Measurements from ENCODE around the gene OR10C1.
A peak's percentile ranks its signal among the peaks of the same experiment; 100 is the strongest.

Gene OR10C1

DNA sequence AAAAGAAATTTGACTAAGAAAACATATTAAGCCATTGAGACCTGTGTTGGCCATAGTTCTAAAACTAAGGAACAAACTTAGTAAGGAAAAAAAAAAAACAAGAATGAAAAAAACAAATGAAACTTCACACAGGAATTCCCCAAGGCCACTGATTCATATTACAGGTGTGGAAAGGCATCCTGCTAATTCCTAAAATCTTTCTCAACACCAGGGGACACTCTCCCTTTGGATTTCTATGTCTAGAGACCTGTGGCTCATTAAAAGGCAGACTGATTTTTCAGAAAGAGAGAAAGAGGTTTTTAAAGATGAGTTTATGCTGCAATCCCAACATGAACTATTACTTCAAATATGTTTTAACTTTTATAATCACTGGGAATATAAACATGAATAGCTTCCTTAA lies 24.5 kb upstream of the OR10C1 start, which contains the start of gene OR12D1:
Gene OR12D1 (plus strand): TSS at position 341 of the 400 bp plus-strand sequence.
- TF ChIP-seq SCRT2 (tag by site-specific recombination; IDR thresholded peaks at IDR 0.05): peak; percentile 52; the same call in 1 of the 2 replicates
- TF ChIP-seq SP7 (tag by site-specific recombination; IDR thresholded peaks at IDR 0.05): no peak
- TF ChIP-seq, protein P1, sequence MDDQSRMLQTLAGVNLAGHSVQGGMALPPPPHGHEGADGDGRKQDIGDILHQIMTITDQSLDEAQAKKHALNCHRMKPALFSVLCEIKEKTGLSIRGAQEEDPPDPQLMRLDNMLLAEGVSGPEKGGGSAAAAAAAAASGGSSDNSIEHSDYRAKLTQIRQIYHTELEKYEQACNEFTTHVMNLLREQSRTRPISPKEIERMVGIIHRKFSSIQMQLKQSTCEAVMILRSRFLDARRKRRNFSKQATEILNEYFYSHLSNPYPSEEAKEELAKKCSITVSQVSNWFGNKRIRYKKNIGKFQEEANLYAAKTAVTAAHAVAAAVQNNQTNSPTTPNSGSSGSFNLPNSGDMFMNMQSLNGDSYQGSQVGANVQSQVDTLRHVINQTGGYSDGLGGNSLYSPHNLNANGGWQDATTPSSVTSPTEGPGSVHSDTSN (CRISPR knock-in tag; IDR thresholded peaks at IDR 0.05): no peak
- no peak for TF ChIP-seq YY2 (tag by site-specific recombination; IDR thresholded peaks at IDR 0.05)
- no peak for TF ChIP-seq ZNF24 (tag by site-specific recombination; IDR thresholded peaks at IDR 0.05)
- no peak for TF ChIP-seq ZNF404 (tag by site-specific recombination; IDR thresholded peaks at IDR 0.05)
- TF ChIP-seq ZNF350 (tag by site-specific recombination; IDR thresholded peaks at IDR 0.05): no peak
- no peak for TF ChIP-seq KLF7 (tag by site-specific recombination; IDR thresholded peaks at IDR 0.05; ENCODE audit: borderline replicate concordance)
- no peak for TF ChIP-seq ZBTB21 (tag by site-specific recombination; IDR thresholded peaks at IDR 0.05)
- no peak for TF ChIP-seq ZNF664 (tag by site-specific recombination; IDR thresholded peaks at IDR 0.05)
- TF ChIP-seq, protein P2, sequence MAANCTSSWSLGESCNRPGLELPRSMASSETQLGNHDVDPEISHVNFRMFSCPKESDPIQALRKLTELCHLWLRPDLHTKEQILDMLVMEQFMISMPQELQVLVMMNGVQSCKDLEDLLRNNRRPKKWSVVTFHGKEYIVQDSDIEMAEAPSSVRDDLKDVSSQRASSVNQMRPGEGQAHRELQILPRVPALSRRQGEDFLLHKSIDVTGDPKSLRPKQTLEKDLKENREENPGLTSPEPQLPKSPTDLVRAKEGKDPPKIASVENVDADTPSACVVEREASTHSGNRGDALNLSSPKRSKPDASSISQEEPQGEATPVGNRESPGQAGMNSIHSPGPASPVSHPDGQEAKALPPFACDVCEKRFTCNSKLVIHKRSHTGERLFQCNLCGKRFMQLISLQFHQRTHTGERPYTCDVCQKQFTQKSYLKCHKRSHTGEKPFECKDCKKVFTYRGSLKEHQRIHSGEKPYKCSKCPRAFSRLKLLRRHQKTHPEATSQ (tag by site-specific recombination; IDR thresholded peaks at IDR 0.05): no peak
- TF ChIP-seq ZNF146 (tag by site-specific recombination; IDR thresholded peaks at IDR 0.05): no peak
- TF ChIP-seq, protein P3, sequence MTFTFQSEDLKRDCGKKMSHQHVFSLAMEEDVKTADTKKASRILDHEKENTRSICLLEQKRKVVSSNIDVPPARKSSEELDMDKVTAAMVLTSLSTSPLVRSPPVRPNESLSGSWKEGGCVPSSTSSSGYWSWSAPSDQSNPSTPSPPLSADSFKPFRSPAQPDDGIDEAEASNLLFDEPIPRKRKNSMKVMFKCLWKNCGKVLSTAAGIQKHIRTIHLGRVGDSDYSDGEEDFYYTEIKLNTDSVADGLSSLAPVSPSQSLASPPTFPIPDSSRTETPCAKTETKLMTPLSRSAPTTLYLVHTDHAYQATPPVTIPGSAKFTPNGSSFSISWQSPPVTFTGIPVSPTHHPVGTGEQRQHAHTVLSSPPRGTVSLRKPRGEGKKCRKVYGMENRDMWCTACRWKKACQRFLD (tag by site-specific recombination; IDR thresholded peaks at IDR 0.05): no peak
- peak; percentile 88 for TF ChIP-seq SCRT1 (tag by site-specific recombination; IDR thresholded peaks at IDR 0.05; ENCODE audit: borderline replicate concordance)
- TF ChIP-seq KLF10 (tag by site-specific recombination; IDR thresholded peaks at IDR 0.05): no peak
- no peak for TF ChIP-seq ZNF549 (tag by site-specific recombination; IDR thresholded peaks at IDR 0.05)
- no peak for TF ChIP-seq ZNF76 (tag by site-specific recombination; IDR thresholded peaks at IDR 0.05; ENCODE audit: borderline replicate concordance, low read depth)
- TF ChIP-seq, protein P4, sequence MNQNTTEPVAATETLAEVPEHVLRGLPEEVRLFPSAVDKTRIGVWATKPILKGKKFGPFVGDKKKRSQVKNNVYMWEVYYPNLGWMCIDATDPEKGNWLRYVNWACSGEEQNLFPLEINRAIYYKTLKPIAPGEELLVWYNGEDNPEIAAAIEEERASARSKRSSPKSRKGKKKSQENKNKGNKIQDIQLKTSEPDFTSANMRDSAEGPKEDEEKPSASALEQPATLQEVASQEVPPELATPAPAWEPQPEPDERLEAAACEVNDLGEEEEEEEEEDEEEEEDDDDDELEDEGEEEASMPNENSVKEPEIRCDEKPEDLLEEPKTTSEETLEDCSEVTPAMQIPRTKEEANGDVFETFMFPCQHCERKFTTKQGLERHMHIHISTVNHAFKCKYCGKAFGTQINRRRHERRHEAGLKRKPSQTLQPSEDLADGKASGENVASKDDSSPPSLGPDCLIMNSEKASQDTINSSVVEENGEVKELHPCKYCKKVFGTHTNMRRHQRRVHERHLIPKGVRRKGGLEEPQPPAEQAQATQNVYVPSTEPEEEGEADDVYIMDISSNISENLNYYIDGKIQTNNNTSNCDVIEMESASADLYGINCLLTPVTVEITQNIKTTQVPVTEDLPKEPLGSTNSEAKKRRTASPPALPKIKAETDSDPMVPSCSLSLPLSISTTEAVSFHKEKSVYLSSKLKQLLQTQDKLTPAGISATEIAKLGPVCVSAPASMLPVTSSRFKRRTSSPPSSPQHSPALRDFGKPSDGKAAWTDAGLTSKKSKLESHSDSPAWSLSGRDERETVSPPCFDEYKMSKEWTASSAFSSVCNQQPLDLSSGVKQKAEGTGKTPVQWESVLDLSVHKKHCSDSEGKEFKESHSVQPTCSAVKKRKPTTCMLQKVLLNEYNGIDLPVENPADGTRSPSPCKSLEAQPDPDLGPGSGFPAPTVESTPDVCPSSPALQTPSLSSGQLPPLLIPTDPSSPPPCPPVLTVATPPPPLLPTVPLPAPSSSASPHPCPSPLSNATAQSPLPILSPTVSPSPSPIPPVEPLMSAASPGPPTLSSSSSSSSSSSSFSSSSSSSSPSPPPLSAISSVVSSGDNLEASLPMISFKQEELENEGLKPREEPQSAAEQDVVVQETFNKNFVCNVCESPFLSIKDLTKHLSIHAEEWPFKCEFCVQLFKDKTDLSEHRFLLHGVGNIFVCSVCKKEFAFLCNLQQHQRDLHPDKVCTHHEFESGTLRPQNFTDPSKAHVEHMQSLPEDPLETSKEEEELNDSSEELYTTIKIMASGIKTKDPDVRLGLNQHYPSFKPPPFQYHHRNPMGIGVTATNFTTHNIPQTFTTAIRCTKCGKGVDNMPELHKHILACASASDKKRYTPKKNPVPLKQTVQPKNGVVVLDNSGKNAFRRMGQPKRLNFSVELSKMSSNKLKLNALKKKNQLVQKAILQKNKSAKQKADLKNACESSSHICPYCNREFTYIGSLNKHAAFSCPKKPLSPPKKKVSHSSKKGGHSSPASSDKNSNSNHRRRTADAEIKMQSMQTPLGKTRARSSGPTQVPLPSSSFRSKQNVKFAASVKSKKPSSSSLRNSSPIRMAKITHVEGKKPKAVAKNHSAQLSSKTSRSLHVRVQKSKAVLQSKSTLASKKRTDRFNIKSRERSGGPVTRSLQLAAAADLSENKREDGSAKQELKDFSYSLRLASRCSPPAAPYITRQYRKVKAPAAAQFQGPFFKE (tag by site-specific recombination; IDR thresholded peaks at IDR 0.05; ENCODE audit: borderline replicate concordance): no peak
- no peak for TF ChIP-seq MEIS1 (CRISPR knock-in tag; IDR thresholded peaks at IDR 0.05; ENCODE audit: borderline replicate concordance)
- no peak for TF ChIP-seq ZBTB1 (tag by site-specific recombination; IDR thresholded peaks at IDR 0.05)
- TF ChIP-seq ZNF654 (tag by site-specific recombination; IDR thresholded peaks at IDR 0.05; ENCODE audit: low read depth): peak; percentile 16; the same call in 1 of the 2 replicates
- no peak for TF ChIP-seq ZNF785 (tag by site-specific recombination; IDR thresholded peaks at IDR 0.05)
- no peak for TF ChIP-seq ZNF768 (tag by site-specific recombination; IDR thresholded peaks at IDR 0.05)
- TF ChIP-seq ZNF558 (tag by site-specific recombination; IDR thresholded peaks at IDR 0.05): no peak
- no peak for TF ChIP-seq ZNF423 (tag by site-specific recombination; IDR thresholded peaks at IDR 0.05)
- TF ChIP-seq FEZF1 (tag by site-specific recombination; IDR thresholded peaks at IDR 0.05): no peak
- POLR2A ChIA-PET: no interaction called here
- no peaks in the 10 kb centered on the region; the same call in 1 of the 2 replicates for H3K9me3 ChIP-seq (ENCODE audit: control insufficient read depth, insufficient read depth, low read depth, low read length)
- H3K4me1 ChIP-seq (ENCODE audit: control insufficient read depth, insufficient read depth, low read length): no peaks in the 10 kb centered on the region
- no peak within 1 kb of the TSS for H3K4me3 ChIP-seq (ENCODE audit: low read depth, low read length)
- H3K36me3 ChIP-seq (ENCODE audit: control insufficient read depth in 2 of 2, insufficient read depth in 1 of 2, low read length in 2 of 2): no peaks in the 10 kb centered on the region
- no peak within 1 kb of the TSS for H3K27ac ChIP-seq (ENCODE audit: extremely low read depth, low read depth, low read length)
- CTCF ChIA-PET: interaction anchor here (0.6 to 4.0 kb wide), 20 partner anchors 9 to 342 kb away, joined by 3 to 36 read pairs (median 4); partner anchors contain the start of genes OR12D3 and OR2H2

Data from HEK293 (cell line).